NCI-H2029 treated with DMSO at 0.1 percent for 48 hours (cell line): Measurements from ENCODE around the gene DRD2.
"Not testable (repeated sequence)": the region's sequence is repeated elsewhere in the genome, so short reads cannot be mapped to it uniquely, and the experiment has no call there.

Source experiments
- DNase-seq: peaks from one replicate; lab custom pipeline; 2025; lab: John Stamatoyannopoulos, UW

The DRD2 gene

DNA sequence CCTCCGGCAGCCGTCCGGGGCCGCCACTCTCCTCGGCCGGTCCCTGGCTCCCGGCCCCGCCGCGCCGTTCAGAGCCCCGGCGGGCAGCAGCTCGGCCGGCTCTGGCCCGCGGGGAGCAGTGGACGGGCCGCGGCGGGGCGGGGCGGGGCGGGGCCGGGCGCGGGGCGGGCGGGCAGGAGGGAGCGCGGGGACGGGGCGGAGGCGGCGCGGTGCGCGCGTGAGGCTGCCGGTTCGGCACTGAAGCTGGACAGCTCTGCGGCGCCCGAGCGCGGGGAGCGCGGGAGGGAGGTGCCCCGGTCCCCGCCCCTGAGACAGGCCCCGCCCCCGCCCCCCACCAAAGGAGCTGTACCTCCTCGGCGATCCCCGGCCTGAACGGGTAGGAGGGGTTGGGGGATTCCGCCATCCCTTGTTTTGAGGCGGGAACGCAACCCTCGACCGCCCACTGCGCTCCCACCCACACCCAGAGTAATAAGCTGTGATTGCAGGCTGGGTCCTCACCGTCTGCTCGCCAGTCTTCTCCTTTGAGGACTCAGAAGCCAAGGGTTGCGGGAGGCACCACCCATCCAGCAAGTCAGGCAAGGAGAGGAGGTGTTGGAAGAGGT, at the start of gene DRD2:
Gene DRD2 (minus strand): TSS at position 239 of the 602 bp plus-strand sequence. CDS start 50,747 bp downstream, outside the sequence.
- no peak for DNase-seq

DNA sequence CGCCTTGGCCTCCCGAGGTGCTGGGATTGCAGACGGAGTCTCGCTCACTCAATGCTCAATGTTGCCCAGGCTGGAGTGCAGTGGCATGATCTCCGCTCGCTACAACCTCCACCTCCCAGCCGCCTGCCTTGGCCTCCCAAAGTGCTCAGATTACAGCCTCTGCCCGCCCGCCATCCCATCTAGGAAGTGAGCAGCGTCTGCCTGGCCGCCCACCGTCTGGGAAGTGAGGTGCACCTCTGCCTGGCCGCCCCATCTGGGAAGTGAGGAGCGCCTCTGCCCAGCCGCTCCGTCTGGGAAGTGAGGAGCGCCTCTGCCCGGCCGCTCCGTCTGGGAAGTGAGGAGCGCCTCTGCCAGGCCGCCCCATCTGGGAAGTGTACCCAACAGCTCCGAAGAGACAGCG, 48.7 kb upstream of the DRD2 start:
- DNase-seq, result not testable (repeated sequence)

DNA sequence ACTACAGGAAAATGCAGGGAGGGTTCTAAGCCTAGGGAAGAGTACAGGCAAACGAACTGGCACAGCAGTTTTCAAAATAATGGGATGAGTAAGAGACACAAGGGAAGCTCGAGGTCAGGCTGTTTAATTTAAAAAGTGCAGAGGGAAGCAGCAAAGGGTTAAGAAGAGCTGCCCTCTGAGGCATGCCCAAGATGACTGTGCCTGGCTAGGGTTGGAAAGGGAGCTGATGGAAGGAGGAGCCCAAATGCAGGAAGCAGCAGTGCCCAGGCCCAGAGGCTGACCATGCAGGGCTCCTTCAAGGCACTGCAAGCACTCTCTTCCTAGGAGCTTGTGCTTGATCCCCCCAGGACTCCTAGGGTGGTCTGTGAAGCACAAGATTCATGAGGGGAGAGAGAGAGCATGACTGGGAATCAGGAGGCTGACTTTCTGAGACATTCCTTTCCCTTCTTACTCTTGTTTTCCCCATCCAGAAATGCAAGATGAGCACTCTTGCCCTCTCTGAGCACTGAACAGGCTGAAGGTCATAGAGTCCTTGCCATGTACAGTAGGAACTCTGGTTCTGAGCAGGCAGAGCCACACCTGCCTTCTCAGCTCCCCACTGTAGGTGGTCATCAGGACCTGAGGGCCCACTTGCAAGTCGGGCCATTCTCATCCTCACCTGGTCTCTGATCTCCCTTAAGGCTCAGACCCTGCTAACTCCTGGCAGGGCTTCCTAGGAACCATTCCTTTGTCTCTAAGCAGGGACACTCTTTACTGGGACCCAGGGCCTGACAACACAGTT, 46.7 kb upstream of the DRD2 start:
- no peak for DNase-seq

DNA sequence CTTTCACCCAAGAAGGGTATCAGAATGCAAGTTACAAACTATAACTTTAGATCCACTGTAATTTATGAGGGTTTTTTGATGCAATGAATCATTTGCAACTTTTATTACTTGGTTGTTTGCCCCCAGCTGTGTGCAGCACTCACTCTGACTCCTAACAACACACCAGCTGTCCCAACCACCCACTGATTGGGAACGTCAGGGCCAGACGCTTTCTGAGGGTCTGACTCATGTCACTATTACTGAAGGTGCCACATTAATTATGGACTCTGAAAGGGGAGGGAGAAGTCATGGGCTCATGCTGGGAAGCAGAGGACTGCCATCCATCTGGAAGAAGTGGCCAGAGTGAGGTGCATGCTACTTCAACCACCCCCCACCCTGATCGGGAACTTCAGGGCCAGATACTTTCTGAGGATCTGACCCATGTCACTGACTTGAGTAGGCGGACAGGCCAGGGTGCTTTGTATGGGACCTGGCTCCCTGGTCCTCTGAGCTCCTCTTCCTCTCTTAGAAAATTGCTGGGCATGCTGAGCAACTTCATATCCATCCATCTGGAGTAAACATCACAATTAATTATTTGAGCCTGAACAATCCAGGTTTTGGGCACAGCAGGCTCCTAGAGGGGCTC, 44.9 kb upstream of the DRD2 start:
- DNase-seq, result no peak

DNA sequence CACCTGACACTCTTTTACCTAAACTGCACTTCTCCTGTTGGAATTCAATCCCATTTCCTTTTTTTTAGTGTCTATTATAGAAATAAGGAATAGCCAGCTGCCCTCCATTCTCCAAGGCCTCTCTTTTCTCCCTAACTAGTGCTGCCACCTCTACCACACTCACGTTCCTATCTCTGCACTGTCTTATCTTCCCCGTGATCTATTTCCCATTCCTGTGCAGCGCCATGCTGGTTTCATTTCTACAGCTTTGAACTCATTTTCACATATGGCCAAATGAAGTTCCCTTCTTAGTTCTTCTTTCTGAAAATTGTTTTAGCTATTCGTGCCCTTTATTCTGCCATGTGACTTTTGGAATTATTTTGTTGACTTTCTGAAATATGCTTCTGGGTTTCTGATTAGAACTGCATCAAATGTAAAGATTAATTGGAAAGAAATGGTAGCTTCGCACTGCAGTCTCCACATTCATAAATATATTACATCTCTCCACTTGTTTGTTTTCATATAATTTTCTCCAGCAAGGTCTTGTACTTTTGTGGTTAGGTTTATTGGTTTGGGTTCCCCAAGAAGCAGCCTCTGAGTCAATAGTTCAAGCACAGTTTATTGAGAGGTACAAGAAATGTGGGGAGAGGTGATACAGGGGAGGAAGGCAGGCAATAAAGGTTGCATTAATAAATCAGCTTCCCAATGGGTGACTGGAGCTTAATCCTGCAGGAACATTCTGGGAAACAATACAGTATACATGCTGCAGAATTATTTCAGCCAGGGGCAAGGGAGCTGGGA, 43.7 kb upstream of the DRD2 start:
- no peak for DNase-seq

DNA sequence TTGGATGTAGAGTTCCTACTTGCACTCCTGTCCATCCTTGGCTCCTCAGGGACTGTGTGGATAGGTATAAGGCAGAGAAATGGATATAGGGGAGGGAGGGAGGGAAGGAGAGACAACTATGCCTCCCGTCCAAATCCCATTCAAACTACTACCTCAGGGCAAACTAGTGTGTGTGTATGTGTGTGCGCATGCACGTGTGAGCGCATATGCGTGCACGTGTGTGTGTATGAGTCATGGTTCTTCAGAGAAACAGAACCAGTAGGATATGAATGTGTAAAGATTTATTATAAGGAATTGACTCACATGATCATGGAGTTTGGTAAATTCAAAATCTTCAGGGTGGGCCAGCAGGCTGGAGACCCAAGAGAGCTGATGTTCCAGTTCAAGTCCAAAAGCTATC, 42.2 kb upstream of the DRD2 start:
- no peak for DNase-seq

DNA sequence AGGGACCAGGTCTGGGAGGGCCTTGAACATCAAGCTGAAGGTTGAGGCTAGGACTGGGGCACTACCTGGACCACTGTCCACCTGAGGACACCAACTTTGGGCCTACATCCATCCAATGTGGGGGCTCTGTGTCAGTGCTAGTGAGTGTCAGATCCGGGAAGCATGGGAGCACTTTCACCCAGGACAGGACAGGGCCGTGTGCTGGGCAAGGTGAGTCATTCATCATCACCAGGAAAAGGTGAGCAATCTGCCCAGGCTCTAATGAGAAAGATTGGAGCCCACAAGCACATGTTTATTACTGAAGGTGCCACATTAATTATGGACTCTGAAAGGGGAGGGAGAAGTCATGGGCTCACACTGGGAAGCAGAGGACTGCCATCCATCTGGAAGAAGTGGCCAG, 39.7 kb upstream of the DRD2 start:
- DNase-seq, result no peak

DNA sequence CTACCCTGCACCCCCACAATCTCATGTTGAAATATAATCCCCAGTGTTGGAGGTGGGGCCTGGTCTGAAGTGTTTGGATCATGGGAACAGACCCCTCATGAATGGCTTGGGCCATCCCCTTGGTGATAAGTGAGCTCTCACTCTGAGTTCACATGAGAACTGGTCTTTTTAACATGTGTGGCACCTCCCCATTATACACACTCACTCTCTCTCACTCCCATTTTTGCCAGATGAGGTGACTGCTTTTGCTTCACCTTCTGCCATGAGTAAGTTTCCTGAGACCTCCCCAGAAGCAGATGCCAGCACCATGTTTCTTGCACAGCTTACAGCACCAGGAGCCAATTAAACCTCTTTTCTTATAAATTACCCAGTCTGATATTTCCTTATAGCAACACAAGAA, 32.1 kb upstream of the DRD2 start:
- DNase-seq, result no peak

DNA sequence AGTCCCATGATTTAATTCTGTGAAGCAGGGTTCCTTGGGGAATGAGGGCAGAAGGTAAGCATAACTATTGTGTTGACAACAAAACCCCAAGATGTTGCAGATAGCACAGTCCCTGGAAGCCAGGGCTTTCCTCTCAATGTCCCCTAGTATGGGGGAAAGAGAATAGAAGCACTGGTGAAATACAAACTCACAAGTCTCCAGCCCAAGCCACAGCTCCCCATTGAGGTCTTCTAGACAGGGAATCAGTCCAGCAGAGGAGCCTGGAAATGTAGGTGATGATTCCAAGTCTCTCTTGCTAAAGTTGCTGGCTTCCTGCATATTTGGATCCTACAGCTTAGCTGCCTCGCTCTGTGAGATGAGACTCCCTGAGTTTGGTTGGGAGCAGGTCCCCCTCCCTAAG, 31.7 kb upstream of the DRD2 start:
- no peak for DNase-seq

DNA sequence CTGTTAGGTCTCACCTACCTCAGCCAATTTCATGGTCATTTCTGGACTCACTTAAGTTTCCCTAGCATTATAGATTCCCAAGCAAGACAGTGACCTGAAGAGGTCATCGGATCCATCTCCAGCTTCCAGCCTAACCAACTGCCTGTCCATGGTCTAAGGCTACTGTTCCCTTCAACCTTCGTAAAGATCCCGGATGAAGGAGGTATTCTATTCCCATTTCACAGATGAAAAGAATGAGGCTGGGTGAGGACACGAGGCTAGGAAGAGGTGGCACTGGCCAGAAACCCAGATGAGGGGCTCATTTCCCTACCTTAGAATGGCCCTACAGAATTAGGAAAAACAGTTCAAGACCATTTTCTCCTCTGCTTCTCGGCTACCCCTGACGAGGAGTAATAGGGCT, 31.3 kb upstream of the DRD2 start:
- DNase-seq, result no peak

DNA sequence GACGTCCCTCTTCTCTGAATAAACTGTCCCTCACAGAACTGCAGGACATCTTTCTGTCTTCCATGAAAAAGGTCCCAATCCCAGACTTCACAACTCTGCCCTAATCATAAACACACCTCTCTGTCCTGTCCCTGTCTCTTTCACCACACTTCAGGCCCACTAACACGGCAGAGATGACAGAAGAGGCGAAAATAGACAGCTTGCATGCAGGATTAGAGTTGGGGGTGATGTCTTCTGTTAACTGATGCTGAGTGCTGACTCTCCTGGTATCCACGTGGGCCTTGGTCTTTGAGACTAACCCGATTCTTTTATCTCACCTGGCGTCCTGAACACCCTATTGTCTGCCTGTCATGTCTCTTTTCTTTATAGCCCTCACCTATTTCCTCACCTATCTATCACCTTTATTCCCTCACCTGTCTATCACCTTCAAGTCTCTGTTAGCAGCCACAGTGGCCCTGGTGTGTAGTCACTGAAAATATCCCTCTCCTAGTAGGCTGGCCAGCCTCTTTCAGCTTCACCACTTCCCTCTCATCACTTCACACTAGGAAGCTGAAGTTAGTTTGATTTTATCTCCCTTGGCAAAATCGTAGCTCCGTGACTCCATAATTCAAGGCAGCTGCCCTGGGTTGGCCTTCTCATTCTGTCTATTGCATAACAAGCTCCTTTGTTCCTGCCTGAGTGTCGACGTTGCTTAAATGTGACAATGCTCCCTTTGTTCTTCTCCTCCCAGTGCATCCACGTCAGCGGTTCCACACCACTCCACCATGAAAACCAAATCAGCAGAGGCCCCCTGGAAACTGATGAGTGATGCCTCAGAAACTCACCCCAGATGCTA, 30.6 kb upstream of the DRD2 start:
- DNase-seq, result no peak

DNA sequence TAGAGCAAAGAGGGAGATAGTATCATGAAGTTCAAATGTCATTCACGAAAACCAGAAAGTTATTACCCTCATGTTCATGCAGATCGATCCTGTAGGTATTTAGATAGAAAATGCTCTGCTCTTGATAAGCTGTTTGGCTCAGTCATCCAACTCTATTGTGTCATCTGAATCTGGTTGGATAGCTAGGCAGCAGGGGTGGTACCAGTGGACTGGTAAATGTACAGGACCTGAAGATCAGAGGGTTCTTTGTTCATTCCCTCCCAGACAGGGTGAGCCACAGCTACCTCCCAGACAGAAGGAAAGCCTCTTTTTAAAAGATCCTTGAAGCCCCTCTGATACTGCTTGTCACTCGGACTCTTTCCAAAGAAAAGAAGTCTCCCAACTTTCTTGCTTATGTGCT, 29.8 kb upstream of the DRD2 start:
- DNase-seq, result no peak

DNA sequence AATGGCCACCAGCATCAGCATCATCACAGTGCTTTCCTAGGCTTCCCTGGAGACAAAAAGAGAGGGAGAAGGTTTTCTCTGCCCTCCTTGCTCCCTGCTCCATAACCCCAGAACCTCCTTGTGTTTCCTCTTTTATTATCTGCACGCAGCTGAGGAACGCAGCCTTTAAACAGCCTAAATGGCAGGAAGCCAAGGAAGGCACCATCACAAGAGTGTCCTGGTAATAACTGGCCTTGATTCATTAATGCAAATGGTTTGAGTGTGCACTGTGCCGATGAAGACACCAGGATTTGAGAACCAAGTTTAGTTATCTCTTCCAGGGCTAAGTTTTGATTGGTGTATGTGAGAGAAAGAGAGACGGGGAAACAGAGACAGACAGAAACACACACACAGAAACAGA, 29.4 kb upstream of the DRD2 start:
- DNase-seq, result no peak

DNA sequence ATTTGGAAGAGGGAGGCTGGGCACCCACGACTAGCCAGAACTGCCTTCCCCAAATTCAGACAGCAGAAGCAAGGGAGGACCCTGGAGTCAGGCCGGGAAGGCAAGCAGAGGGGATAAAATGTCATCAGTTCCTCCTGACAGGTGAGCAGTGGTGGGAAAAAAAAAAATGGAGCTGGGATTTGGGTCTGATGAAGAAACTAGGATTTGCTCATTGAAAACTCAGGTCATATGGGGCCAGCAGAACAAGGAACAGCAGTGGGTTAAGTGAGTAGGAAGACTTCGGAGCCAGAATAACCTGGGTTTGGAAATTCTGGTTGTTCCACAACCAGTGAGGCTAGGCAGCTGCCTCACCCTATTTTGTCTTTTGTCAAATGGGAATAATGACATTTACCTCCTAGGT, 28.9 kb upstream of the DRD2 start:
- DNase-seq, result no peak

DNA sequence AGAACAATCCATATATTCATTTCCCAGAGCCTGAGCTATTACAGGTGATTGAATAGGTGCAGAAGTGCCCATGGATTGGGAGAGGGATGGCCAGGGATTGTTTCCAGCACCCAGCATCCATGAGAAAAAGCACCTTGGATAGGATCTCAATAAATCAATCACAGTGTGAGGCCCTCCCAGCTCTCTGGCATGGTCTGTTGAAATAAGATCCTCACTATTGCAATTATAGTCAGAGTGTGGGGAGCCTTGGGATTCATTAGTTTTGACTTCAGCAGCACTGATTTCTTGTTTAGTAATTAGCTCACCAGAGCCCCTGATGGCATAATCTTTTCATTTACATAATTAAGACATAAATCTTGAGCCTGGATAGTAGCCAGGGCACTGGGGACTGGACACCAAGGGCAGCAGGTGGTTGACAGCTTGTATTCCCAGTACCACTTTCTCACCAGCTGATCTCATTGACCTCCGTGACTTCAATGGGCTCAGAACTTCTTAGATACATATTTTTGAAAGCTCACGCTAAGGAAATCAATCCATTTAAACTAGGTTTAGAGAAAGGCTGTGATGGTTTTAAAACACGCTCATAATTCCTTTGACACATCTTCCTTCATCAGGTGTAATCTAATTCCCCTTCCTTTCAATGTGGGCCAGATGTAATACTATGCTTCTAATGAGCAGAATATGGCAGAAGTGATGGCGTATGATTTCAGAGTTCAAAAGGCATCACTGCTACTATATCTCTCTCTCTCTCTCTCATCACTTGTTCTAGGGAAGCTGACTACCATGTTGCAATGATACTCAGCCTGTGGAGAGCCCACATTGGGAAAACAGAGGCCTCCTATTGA, 22.1 kb upstream of the DRD2 start:
- DNase-seq, result no peak

DNA sequence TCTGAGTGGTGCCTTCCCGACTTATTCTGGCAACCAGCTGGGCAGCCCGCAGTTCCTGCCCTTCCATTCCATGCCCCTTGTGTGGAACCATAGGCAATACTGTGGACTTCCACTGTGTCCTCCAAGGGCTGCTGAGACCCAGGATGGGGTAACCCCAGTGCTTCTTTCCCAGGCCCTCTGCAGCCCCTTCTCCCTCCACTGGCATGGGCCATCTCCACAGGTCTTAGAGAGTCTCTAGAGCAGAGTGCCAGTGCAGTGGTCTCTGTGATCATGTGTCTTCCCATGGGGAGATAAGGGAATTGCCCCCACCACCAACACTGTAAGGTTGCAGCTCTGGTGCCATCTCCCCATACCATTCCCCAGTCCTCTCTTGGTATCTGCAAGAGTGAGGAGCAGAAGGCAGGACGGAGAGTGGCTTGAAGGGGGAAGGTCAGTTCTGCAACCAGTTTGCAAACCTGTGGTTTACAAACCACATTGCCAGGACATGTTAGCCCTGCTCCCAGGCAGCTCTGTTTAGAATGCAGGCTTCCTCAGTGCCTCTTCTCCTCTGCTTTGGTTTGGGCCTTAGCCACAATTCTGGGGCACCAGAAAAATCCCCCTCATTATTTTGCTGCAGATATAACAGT, 20.9 kb upstream of the DRD2 start:
- DNase-seq, result no peak

DNA sequence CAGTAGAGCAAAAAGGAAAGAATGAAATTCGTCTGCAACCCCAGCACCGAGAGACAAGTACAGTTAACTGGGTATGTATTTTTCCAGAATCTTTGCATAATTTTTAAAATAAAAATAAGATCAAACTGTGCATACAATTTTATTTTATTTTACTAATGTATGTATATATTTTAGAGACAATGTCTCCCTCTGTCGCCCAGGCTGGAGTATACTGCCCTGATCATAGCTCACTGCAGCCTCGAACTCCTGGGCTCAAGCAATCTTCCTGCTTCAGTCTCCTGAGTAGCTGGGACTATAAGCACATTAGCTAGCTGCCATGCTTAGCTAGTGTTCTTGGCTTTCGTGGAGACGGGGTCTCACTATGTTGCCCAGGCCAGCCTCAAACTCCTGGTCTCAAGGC, 18.8 kb upstream of the DRD2 start:
- no peak for DNase-seq

DNA sequence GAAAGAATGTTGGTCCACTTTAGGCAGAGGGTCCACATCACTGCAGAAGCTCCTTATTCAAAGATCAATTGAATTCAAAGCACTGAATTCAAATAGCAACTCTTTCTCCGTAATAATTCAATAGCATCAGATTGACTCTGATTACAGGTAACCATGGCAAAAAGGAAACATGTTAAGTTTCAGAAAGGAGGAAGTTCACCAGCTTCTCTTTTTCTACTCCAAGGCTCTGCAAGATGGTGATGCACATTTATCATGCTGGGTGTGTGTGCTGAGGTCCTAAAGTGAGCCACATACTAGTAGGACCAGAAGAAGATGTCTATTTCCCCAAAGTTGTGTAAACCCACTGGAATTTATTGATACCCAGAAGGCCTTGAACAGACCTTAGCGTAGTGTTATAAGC, 18.0 kb upstream of the DRD2 start:
- no peak for DNase-seq

DNA sequence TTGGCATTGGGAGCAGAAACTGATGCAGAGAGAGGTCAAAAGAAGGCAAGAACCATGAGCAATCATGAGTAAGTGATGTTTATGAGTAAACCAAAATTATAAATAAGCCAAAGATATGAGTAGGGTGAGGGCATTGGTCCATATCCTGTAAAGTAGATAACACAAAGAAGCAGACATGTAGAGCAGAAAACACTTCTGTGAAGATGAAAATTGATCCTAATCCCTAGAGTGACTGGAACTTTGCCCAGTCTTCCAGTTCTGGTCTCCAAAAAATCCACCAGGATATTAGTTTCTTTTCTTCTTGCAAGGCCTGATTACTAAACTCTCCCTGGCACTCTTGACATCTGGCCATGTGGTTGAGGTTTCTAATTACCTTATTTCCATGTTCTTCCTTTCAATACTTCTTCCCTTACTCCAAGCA, 13.7 kb upstream of the DRD2 start:
- DNase-seq, result peak; percentile 40

DNA sequence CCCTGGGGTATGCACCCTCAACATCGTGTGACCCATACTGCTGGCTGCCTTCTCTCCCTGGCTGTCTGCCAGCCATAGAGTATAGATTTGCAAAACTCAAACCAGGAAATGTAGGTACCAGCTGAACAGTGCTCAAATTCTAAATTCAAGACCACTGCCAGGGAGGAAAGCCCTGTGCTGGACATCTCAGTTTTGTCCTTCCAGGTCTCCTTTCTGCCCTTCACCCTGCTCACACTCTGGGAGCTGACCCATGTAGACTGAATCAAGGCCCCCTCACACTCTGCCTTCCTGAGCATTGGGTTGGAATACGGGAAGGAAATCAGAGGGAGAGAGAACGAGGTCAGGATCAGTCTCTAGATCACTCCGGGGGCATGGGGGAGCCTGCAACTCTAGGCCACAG, 12.4 kb upstream of the DRD2 start:
- DNase-seq, result no peak
